ENCODE results near the gene LLGL2.
"Not testable (repeated sequence)": the region's sequence is repeated elsewhere in the genome, so short reads cannot be mapped to it uniquely, and the experiment has no call there.

The LLGL2 gene

GRCh38 chr17:75572713-75573539, 47.4 kb downstream of the LLGL2 start:
- no peak for DNase-seq

GRCh38 chr17:75573540-75573957, 48.1 kb downstream of the LLGL2 start:
- no peak for DNase-seq

GRCh38 chr17:75573994-75574393, 48.5 kb downstream of the LLGL2 start:
- no peak for DNase-seq

GRCh38 chr17:75574404-75575036, 49.0 kb downstream of the LLGL2 start:
- DNase-seq: no peak

GRCh38 chr17:75575197-75575596, 49.7 kb downstream of the LLGL2 start:
- no peak for DNase-seq

- no peak for DNase-seq
Observed at GRCh38 chr17:75575728-75576127, 50.2 kb downstream of the LLGL2 start.

GRCh38 chr17:75576661-75577060, 51.2 kb downstream of the LLGL2 start:
- DNase-seq: no peak

GRCh38 chr17:75581121-75581725, 55.7 kb downstream of the LLGL2 start:
- DNase-seq: not testable (repeated sequence)

- not testable (repeated sequence) for DNase-seq
Observed at GRCh38 chr17:75583197-75583596, 57.7 kb downstream of the LLGL2 start.

- no peak for DNase-seq
Observed at GRCh38 chr17:75584849-75585175, 59.3 kb downstream of the LLGL2 start.

GRCh38 chr17:75587675-75588595, 62.4 kb downstream of the LLGL2 start, which contains the start of gene MYO15B:
TSS of gene MYO15B (plus strand) at chr17:75587800. CDS start at chr17:75588058, 258 bp downstream.
- DNase-seq: no peak

GRCh38 chr17:75588596-75589011, 63.1 kb downstream of the LLGL2 start:
- no peak for DNase-seq

- peak; percentile 77 for DNase-seq
Observed at GRCh38 chr17:75589012-75589918, 63.8 kb downstream of the LLGL2 start.

- DNase-seq: no peak
Observed at GRCh38 chr17:75589919-75590303, 64.4 kb downstream of the LLGL2 start.

GRCh38 chr17:75590314-75590761, 64.8 kb downstream of the LLGL2 start:
- no peak for DNase-seq

- DNase-seq: no peak
Observed at GRCh38 chr17:75590849-75591721, 65.6 kb downstream of the LLGL2 start.

- DNase-seq: no peak
Observed at GRCh38 chr17:75591722-75592302, 66.3 kb downstream of the LLGL2 start.

GRCh38 chr17:75592348-75593020, 67.0 kb downstream of the LLGL2 start:
- no peak for DNase-seq

GRCh38 chr17:75593430-75593829, 67.9 kb downstream of the LLGL2 start:
- not testable (repeated sequence) for DNase-seq
